ENCODE measurements around the gene FHIP1A. TPM values are rescaled to one million over a fixed set of nuclear protein-coding genes. Genes with fewer than 3 reads are reported as not detected.
A peak's percentile ranks its signal among the peaks of the same experiment; 100 is the strongest.

FHIP1A gene
- total and polyA plus RNA-seq, 4 donors = 1.5 to 27.1 (median 12.0) TPM

- no peaks in the 10 kb centered on the region for H3K36me3 ChIP-seq (ENCODE audit: control insufficient read depth in 4 of 4, insufficient read depth in 4 of 4, low read length in 4 of 4)
- peak overlapping the region; percentile 61 to 75 for H3K27ac ChIP-seq (ENCODE audit: low read depth in 1 of 2, low read length in 1 of 2)
- H3K9ac ChIP-seq (ENCODE audit: insufficient read depth in 1 of 2, low read length in 2 of 2) = peak overlapping the region; percentile 19 to 56
- peak overlapping the region; percentile 33 for H3K4me3 ChIP-seq
- WGBS, 2 donors = 8 to 12% methylated on average over 24 to 27 of the region's 27 CpGs
- no peak for TF ChIP-seq CTCF (IDR thresholded peaks at IDR 0.05; ENCODE audit: control extremely low read depth, extremely low read depth)
- peak; percentile 22 to 46 (median 24) for DNase-seq
- no peaks in the 10 kb centered on the region for H3K9me3 ChIP-seq (ENCODE audit: control insufficient read depth in 4 of 4, insufficient read depth in 3 of 4, low read length in 3 of 4)
- peaks cover 0 to 16% (median 4%) of the 10 kb centered on the region in 3 donors for H3K27me3 ChIP-seq (ENCODE audit: control insufficient read depth in 3 of 3, insufficient read depth in 3 of 3, low read length in 2 of 3)
- peaks cover 0 to 10% (median 3%) of the 10 kb centered on the region in 5 donors for H3K4me1 ChIP-seq (ENCODE audit: control insufficient read depth in 5 of 5, insufficient read depth in 5 of 5, low read length in 5 of 5)
- peak; percentile 16 for ATAC-seq (ENCODE audit: insufficient read depth, low FRiP score)
Measured at GRCh38 chr4:151409470-151410313, 716 bp downstream of the FHIP1A start.

GRCh38 chr4:151415978-151416377 is 7.0 kb downstream of the FHIP1A start:
- Histone ChIP-seq H3K36me3 (ENCODE audit: control insufficient read depth in 4 of 4, insufficient read depth in 4 of 4, low read length in 4 of 4) (no peaks in the 10 kb centered on the region), H3K9me3 (ENCODE audit: control insufficient read depth in 4 of 4, insufficient read depth in 3 of 4, low read length in 3 of 4) (no peaks in the 10 kb centered on the region), H3K27me3 (ENCODE audit: control insufficient read depth in 3 of 3, insufficient read depth in 3 of 3, low read length in 2 of 3) (no peaks in the 10 kb centered on the region), H3K4me3 (no peak overlapping the region), H3K4me1 (ENCODE audit: control insufficient read depth in 5 of 5, insufficient read depth in 5 of 5, low read length in 5 of 5) (peaks cover 0 to 8% (median 0%) of the 10 kb centered on the region in 5 donors), H3K27ac (ENCODE audit: low read depth in 1 of 2, low read length in 1 of 2) (no peak overlapping the region), H3K9ac (ENCODE audit: insufficient read depth in 1 of 2, low read length in 2 of 2) (no peak overlapping the region)
- TF ChIP-seq CTCF (IDR thresholded peaks at IDR 0.05; ENCODE audit: control extremely low read depth, extremely low read depth) = no peak
- DNase-seq (no peak), ATAC-seq (ENCODE audit: insufficient read depth, low FRiP score) (no peak)

- no peak for ATAC-seq (ENCODE audit: insufficient read depth, low FRiP score)
- H3K9ac ChIP-seq (ENCODE audit: insufficient read depth in 1 of 2, low read length in 2 of 2) = no peak overlapping the region
- DNase-seq = peak in 2 of 3 donors; percentile 17 to 22
- H3K27ac ChIP-seq (ENCODE audit: low read depth in 1 of 2, low read length in 1 of 2) = no peak overlapping the region
- no peak overlapping the region for H3K4me3 ChIP-seq
- H3K9me3 ChIP-seq (ENCODE audit: control insufficient read depth in 4 of 4, insufficient read depth in 3 of 4, low read length in 3 of 4) = no peaks in the 10 kb centered on the region
- 84 to 87% methylated on average over 5 of the region's 5 CpGs for WGBS, 2 donors
- H3K36me3 ChIP-seq (ENCODE audit: control insufficient read depth in 4 of 4, insufficient read depth in 4 of 4, low read length in 4 of 4) = no peaks in the 10 kb centered on the region
- no peaks in the 10 kb centered on the region for H3K27me3 ChIP-seq (ENCODE audit: control insufficient read depth in 3 of 3, insufficient read depth in 3 of 3, low read length in 2 of 3)
- TF ChIP-seq CTCF (IDR thresholded peaks at IDR 0.05; ENCODE audit: control extremely low read depth, extremely low read depth) = no peak
- H3K4me1 ChIP-seq (ENCODE audit: control insufficient read depth in 5 of 5, insufficient read depth in 5 of 5, low read length in 5 of 5) = peaks cover 0 to 8% (median 0%) of the 10 kb centered on the region in 5 donors
Measured at GRCh38 chr4:151417164-151417571, 8.2 kb downstream of the FHIP1A start.

Data from lung (tissue), 12 donors.